GM19467 (cell line): ENCODE measurements around the gene SCN3B.
"Not testable (repeated sequence)": the region's sequence is repeated elsewhere in the genome, so short reads cannot be mapped to it uniquely, and the experiment has no call there.

Experiments
- ATAC-seq: cut with Tn5 transposase; IDR thresholded peaks from one replicate; pipeline ENCODE4 v1.9.1; 2021; ENCODE audit warnings: mild to moderate bottlenecking, moderate library complexity; ENCODE audit not compliant: unreplicated experiment

SCN3B gene

GRCh38 chr11:123654566-123655081 lies at the start of gene SCN3B:
Gene SCN3B, minus strand, starts transcription at chr11:123654624. Its CDS starts 823 bp downstream, at chr11:123653801.
- ATAC-seq: no peak

- no peak for ATAC-seq
These were observed 48.3 kb upstream of the SCN3B start for GRCh38 chr11:123702696-123703095.

- ATAC-seq: no peak
These were observed 47.7 kb upstream of the SCN3B start for GRCh38 chr11:123702139-123702538.

- ATAC-seq: no peak
These were observed 46.3 kb upstream of the SCN3B start for GRCh38 chr11:123700772-123701171.

- no peak for ATAC-seq
These were observed 44.2 kb upstream of the SCN3B start for GRCh38 chr11:123698546-123699127.

- ATAC-seq: no peak
These were observed 41.8 kb upstream of the SCN3B start for GRCh38 chr11:123696183-123696582.

- ATAC-seq: no peak
These were observed 40.8 kb upstream of the SCN3B start for GRCh38 chr11:123695231-123695630.

- no peak for ATAC-seq
These were observed 40.1 kb upstream of the SCN3B start for GRCh38 chr11:123694551-123694950.

GRCh38 chr11:123692961-123693360 lies 38.5 kb upstream of the SCN3B start:
- no peak for ATAC-seq

GRCh38 chr11:123690485-123690884 lies 36.1 kb upstream of the SCN3B start:
- no peak for ATAC-seq

GRCh38 chr11:123684601-123685000 lies 30.2 kb upstream of the SCN3B start:
- no peak for ATAC-seq

- ATAC-seq: no peak
These were observed 29.2 kb upstream of the SCN3B start for GRCh38 chr11:123683428-123684170.

GRCh38 chr11:123682696-123683410 lies 28.4 kb upstream of the SCN3B start:
- ATAC-seq: no peak

GRCh38 chr11:123681030-123681429 lies 26.6 kb upstream of the SCN3B start:
- no peak for ATAC-seq

- ATAC-seq: no peak
These were observed 23.8 kb upstream of the SCN3B start for GRCh38 chr11:123678246-123678645.

- no peak for ATAC-seq
These were observed 23.1 kb upstream of the SCN3B start for GRCh38 chr11:123677510-123677909.

- ATAC-seq: no peak
These were observed 19.9 kb upstream of the SCN3B start for GRCh38 chr11:123674297-123674696.

GRCh38 chr11:123672568-123672967 lies 18.1 kb upstream of the SCN3B start:
- no peak for ATAC-seq

GRCh38 chr11:123671534-123671933 lies 17.1 kb upstream of the SCN3B start:
- no peak for ATAC-seq

- no peak for ATAC-seq
These were observed 15.7 kb upstream of the SCN3B start for GRCh38 chr11:123670081-123670480.

GRCh38 chr11:123665306-123665705 lies 10.9 kb upstream of the SCN3B start:
- no peak for ATAC-seq

GRCh38 chr11:123659965-123660364 lies 5.5 kb upstream of the SCN3B start:
- not testable (repeated sequence) for ATAC-seq
